Brain microvascular endothelial cell (primary cell): ENCODE measurements around the gene CYBB.
A peak's percentile ranks its signal among the peaks of the same experiment; 100 is the strongest.

Experiments used
- DNase-seq: peaks from one replicate; pipeline ENCODE4 v3.0.0-alpha.2; 2020
- H3K27ac ChIP-seq: fragments of 250-450 bp; sonication (Bioruptor Pico); 2 replicates; pipeline ENCODE4 v1.5.1; 2020; ENCODE audit warnings: mild to moderate bottlenecking, moderate library complexity
- H3K27me3 ChIP-seq: fragments of 250-450 bp; sonication (Bioruptor Pico); replicated peaks from 2 replicates; pipeline ENCODE4 v1.5.1; 2020; ENCODE audit warnings: mild to moderate bottlenecking
- H3K36me3 ChIP-seq: fragments of 250-450 bp; sonication (Bioruptor Pico); replicated peaks from 2 replicates; pipeline ENCODE4 v1.5.1; 2020; ENCODE audit warnings: mild to moderate bottlenecking
- H3K4me3 ChIP-seq: 2 replicates; pipeline ENCODE4 v1.5.1; 2011; ENCODE audit warnings: low read depth, mild to moderate bottlenecking, control low read depth, low read length, moderate library complexity
- in situ Hi-C: cut with HindIII; loops from 2 replicates; pipeline ENCODE4 v1.10.0; 2017; ENCODE audit warnings: low sequenced_read_pairs, low pct_ligation_motif_present
- TF ChIP-seq, protein P1 (sequence below): IDR thresholded peaks from 2 replicates; pipeline ENCODE4 v1.5.1; 2011; ENCODE audit warnings: low read depth, mild to moderate bottlenecking, moderate library complexity, low read length, control low read depth, inconsistent platforms; ENCODE audit errors: missing control alignments

The CYBB gene

DNA sequence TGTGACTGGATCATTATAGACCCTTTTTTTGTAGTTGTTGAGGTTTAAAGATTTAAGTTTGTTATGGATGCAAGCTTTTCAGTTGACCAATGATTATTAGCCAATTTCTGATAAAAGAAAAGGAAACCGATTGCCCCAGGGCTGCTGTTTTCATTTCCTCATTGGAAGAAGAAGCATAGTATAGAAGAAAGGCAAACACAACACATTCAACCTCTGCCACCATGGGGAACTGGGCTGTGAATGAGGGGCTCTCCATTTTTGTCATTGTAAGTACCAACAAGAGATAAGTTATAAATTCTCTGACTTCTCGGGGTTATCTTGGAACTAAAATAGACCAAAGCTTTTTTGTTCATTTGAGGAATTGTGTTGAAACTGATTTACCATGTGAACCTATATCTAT, at the start of gene CYBB:
TSS of gene CYBB (plus strand) at position 203 of the 400 bp plus-strand sequence. CDS start at position 222, 19 bp downstream.
- DNase-seq = no peak
- in situ Hi-C loops = no loop called here
- no peak within 1 kb of the TSS for H3K27ac ChIP-seq
- no peaks in the 10 kb centered on the region for H3K27me3 ChIP-seq
- no peaks in the 10 kb centered on the region for H3K36me3 ChIP-seq
- TF ChIP-seq, protein P1, sequence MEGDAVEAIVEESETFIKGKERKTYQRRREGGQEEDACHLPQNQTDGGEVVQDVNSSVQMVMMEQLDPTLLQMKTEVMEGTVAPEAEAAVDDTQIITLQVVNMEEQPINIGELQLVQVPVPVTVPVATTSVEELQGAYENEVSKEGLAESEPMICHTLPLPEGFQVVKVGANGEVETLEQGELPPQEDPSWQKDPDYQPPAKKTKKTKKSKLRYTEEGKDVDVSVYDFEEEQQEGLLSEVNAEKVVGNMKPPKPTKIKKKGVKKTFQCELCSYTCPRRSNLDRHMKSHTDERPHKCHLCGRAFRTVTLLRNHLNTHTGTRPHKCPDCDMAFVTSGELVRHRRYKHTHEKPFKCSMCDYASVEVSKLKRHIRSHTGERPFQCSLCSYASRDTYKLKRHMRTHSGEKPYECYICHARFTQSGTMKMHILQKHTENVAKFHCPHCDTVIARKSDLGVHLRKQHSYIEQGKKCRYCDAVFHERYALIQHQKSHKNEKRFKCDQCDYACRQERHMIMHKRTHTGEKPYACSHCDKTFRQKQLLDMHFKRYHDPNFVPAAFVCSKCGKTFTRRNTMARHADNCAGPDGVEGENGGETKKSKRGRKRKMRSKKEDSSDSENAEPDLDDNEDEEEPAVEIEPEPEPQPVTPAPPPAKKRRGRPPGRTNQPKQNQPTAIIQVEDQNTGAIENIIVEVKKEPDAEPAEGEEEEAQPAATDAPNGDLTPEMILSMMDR = no peak
- no peak within 1 kb of the TSS for H3K4me3 ChIP-seq

GRCh38 chrX:37745354-37745753, 34.5 kb upstream of the CYBB start:
- peak; percentile 68 for DNase-seq
- Histone ChIP-seq H3K27me3 (no peaks in the 10 kb centered on the region), H3K4me3 (no peak overlapping the region), H3K27ac (no peak overlapping the region), H3K36me3 (no peaks in the 10 kb centered on the region)
- in situ Hi-C loops = no loop called here
- TF ChIP-seq, protein P1 = peak; percentile 86

- DNase-seq = no peak
- in situ Hi-C loops = no loop called here
- H3K4me3 ChIP-seq = no peak overlapping the region
- no peak overlapping the region for H3K27ac ChIP-seq
- H3K36me3 ChIP-seq = no peaks in the 10 kb centered on the region
- TF ChIP-seq, protein P1 = no peak
- H3K27me3 ChIP-seq = no peaks in the 10 kb centered on the region
Measured at GRCh38 chrX:37745835-37746217, 34.0 kb upstream of the CYBB start.

DNA sequence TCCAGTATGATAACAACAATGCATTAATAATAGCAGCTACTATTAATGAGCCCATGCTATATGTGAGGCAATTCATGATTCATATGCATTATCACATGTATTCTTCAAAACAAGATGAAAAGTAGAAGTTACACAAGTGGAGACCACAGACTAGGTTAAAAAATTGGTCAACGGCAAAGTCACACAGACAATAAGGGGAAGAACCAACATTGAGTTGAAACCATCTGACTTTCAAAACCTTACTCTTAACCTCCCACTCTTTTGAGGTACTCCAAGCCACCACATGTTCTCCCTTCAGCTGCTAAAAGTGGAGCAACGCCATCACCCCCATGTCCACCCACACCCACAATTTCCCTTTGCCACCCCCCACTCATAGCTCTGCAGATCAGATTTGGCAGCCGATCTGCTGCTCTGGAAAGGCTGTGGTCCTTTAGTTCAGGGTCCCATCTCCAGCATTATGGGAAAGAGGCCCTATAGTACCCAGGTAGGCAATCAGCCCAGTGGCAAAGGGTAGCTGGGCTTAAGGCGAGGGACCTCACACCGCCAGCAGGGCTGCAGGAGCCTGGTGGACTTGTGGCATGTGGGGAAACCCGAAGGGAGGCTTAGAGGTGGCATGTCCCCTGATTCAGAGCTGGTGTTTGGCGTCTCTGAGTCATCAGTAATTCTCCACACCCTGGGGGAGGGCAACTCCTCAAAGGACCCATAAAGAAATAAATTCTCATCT, 33.5 kb upstream of the CYBB start:
- no peaks in the 10 kb centered on the region for H3K36me3 ChIP-seq
- TF ChIP-seq, protein P1 = no peak
- no peak for DNase-seq
- no peak overlapping the region for H3K4me3 ChIP-seq
- no peak overlapping the region for H3K27ac ChIP-seq
- in situ Hi-C loops = no loop called here
- no peaks in the 10 kb centered on the region for H3K27me3 ChIP-seq

GRCh38 chrX:37746951-37747350, 32.9 kb upstream of the CYBB start:
- Histone ChIP-seq H3K36me3 (no peaks in the 10 kb centered on the region), H3K4me3 (no peak overlapping the region), H3K27me3 (no peaks in the 10 kb centered on the region), H3K27ac (no peak overlapping the region)
- in situ Hi-C loops = no loop called here
- DNase-seq = no peak
- TF ChIP-seq, protein P1 = no peak

DNA sequence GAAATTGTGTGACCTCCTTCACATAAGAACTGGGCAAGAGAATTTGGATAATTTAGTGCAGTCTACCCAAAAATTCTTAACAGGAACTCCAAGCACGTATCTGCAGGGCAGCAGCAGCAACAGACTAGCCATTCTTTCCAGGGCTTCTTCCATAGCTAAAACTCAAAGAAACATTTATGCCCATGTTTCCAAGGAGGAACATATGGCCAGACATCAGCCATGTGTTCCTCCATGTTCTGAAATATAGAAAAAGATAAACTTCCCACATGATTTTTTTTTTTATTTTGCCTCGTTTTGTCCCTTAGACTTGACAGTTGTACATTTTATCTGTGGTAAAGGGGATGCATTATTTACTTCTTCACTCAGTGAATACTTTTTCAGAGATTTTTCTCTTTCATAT, 27.6 kb upstream of the CYBB start:
- no peak overlapping the region for H3K27ac ChIP-seq
- no peak for DNase-seq
- in situ Hi-C loops = no loop called here
- H3K27me3 ChIP-seq = no peaks in the 10 kb centered on the region
- no peaks in the 10 kb centered on the region for H3K36me3 ChIP-seq
- TF ChIP-seq, protein P1 = no peak
- H3K4me3 ChIP-seq = no peak overlapping the region
